Measurements from ENCODE around the gene PRR5. TPM values are rescaled to one million over a fixed set of nuclear protein-coding genes. Genes with fewer than 3 reads are reported as not detected.

The PRR5 gene
- total RNA-seq, 1 experiment from 2014 or later = 11.3 TPM

- in situ Hi-C loops (cut with HindIII; ENCODE audit: low pct_unique_long_range_greater_than_20kb, low sequenced_read_pairs) = no loop called here
- DNase-seq (ENCODE audit: low read depth, low spot score) = no peak
Observed at GRCh38 chr22:44703255-44703870, 1.4 kb downstream of the PRR5 start.

- DNase-seq (ENCODE audit: low read depth, low spot score) = no peak
- in situ Hi-C loops (cut with HindIII; ENCODE audit: low pct_unique_long_range_greater_than_20kb, low sequenced_read_pairs) = no loop called here
Observed at GRCh38 chr22:44704159-44705021, 2.4 kb downstream of the PRR5 start.

GRCh38 chr22:44705022-44705297 lies 3.0 kb downstream of the PRR5 start:
- no peak for DNase-seq (ENCODE audit: low read depth, low spot score)
- in situ Hi-C loops (cut with HindIII; ENCODE audit: low pct_unique_long_range_greater_than_20kb, low sequenced_read_pairs) = no loop called here

GRCh38 chr22:44706488-44706887 lies 4.5 kb downstream of the PRR5 start:
- no peak for DNase-seq (ENCODE audit: low read depth, low spot score)
- in situ Hi-C loops (cut with HindIII; ENCODE audit: low pct_unique_long_range_greater_than_20kb, low sequenced_read_pairs) = no loop called here

GRCh38 chr22:44707178-44707577 lies 5.2 kb downstream of the PRR5 start:
- DNase-seq (ENCODE audit: low read depth, low spot score) = no peak
- in situ Hi-C loops (cut with HindIII; ENCODE audit: low pct_unique_long_range_greater_than_20kb, low sequenced_read_pairs) = no loop called here

- in situ Hi-C loops (cut with HindIII; ENCODE audit: low pct_unique_long_range_greater_than_20kb, low sequenced_read_pairs) = no loop called here
- DNase-seq (ENCODE audit: low read depth, low spot score) = no peak
Observed at GRCh38 chr22:44707752-44708151, 5.7 kb downstream of the PRR5 start.

GRCh38 chr22:44709881-44710392 lies 7.9 kb downstream of the PRR5 start:
- in situ Hi-C loops (cut with HindIII; ENCODE audit: low pct_unique_long_range_greater_than_20kb, low sequenced_read_pairs) = no loop called here
- DNase-seq (ENCODE audit: low read depth, low spot score) = no peak

- DNase-seq (ENCODE audit: low read depth, low spot score) = no peak
- in situ Hi-C loops (cut with HindIII; ENCODE audit: low pct_unique_long_range_greater_than_20kb, low sequenced_read_pairs) = no loop called here
Observed at GRCh38 chr22:44710474-44711240, 8.7 kb downstream of the PRR5 start.

- no peak for DNase-seq (ENCODE audit: low read depth, low spot score)
- in situ Hi-C loops (cut with HindIII; ENCODE audit: low pct_unique_long_range_greater_than_20kb, low sequenced_read_pairs) = no loop called here
Observed at GRCh38 chr22:44711241-44711560, 9.2 kb downstream of the PRR5 start.

- DNase-seq (ENCODE audit: low read depth, low spot score) = no peak
- in situ Hi-C loops (cut with HindIII; ENCODE audit: low pct_unique_long_range_greater_than_20kb, low sequenced_read_pairs) = no loop called here
Observed at GRCh38 chr22:44711690-44712555, 9.9 kb downstream of the PRR5 start.

- in situ Hi-C loops (cut with HindIII; ENCODE audit: low pct_unique_long_range_greater_than_20kb, low sequenced_read_pairs) = no loop called here
- DNase-seq (ENCODE audit: low read depth, low spot score) = no peak
Observed at GRCh38 chr22:44712962-44713361, 11.0 kb downstream of the PRR5 start.

GRCh38 chr22:44714703-44715350 lies 12.8 kb downstream of the PRR5 start:
- in situ Hi-C loops (cut with HindIII; ENCODE audit: low pct_unique_long_range_greater_than_20kb, low sequenced_read_pairs) = no loop called here
- DNase-seq (ENCODE audit: low read depth, low spot score) = no peak

- in situ Hi-C loops (cut with HindIII; ENCODE audit: low pct_unique_long_range_greater_than_20kb, low sequenced_read_pairs) = no loop called here
- DNase-seq (ENCODE audit: low read depth, low spot score) = no peak
Observed at GRCh38 chr22:44718418-44718817, 16.4 kb downstream of the PRR5 start.

GRCh38 chr22:44719586-44720368 lies 17.8 kb downstream of the PRR5 start:
- DNase-seq (ENCODE audit: low read depth, low spot score) = no peak
- in situ Hi-C loops (cut with HindIII; ENCODE audit: low pct_unique_long_range_greater_than_20kb, low sequenced_read_pairs) = no loop called here

GRCh38 chr22:44721213-44721612 lies 19.2 kb downstream of the PRR5 start:
- DNase-seq (ENCODE audit: low read depth, low spot score) = peak; percentile 49
- in situ Hi-C loops (cut with HindIII; ENCODE audit: low pct_unique_long_range_greater_than_20kb, low sequenced_read_pairs) = no loop called here

GRCh38 chr22:44722611-44723010 lies 20.6 kb downstream of the PRR5 start:
- no peak for DNase-seq (ENCODE audit: low read depth, low spot score)
- in situ Hi-C loops (cut with HindIII; ENCODE audit: low pct_unique_long_range_greater_than_20kb, low sequenced_read_pairs) = no loop called here

- peak; percentile 91 for DNase-seq (ENCODE audit: low read depth, low spot score)
- in situ Hi-C loops (cut with HindIII; ENCODE audit: low pct_unique_long_range_greater_than_20kb, low sequenced_read_pairs) = no loop called here
Observed at GRCh38 chr22:44723801-44724200, 21.8 kb downstream of the PRR5 start.
